ENCODE results near the gene SLC5A5. TPM values are rescaled to one million over a fixed set of nuclear protein-coding genes. Genes with fewer than 3 reads are reported as not detected.

The SLC5A5 gene
- total and polyA plus RNA-seq, 2 of the 8 experiments (the other 6 are each of a cell fraction or from before 2014, with no cell fraction given) = 1.5 to 1.8 TPM

- TF ChIP-seq, protein P1, sequence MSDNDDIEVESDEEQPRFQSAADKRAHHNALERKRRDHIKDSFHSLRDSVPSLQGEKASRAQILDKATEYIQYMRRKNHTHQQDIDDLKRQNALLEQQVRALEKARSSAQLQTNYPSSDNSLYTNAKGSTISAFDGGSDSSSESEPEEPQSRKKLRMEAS (IDR thresholded peaks at IDR 0.05) = peak; percentile 35
- TF ChIP-seq NANOG (IDR thresholded peaks at IDR 0.05; ENCODE audit: insufficient read depth, low read depth, low read length, poor library complexity, severe bottlenecking) (no peak), SP4 (IDR thresholded peaks at IDR 0.05; ENCODE audit: low read length) (no peak; the same call in 1 of the 2 replicates), EP300 (IDR thresholded peaks at IDR 0.05; ENCODE audit: borderline replicate concordance in 1 of 2, low read depth in 2 of 2, low read length in 2 of 2) (no peak), TAF1 (IDR thresholded peaks at IDR 0.05; ENCODE audit: low read depth, low read length) (peak; percentile 35; the same call in 1 of the 2 replicates), RBBP5 (IDR thresholded peaks at IDR 0.05; ENCODE audit: borderline replicate concordance, low read depth, low read length) (0 out of 2 replicates have a peak, but pooled peaks have one; percentile 5), POLR2AphosphoS5 (IDR thresholded peaks at IDR 0.05; ENCODE audit: low read depth, low read length) (peak; percentile 42; the same call in 1 of the 2 replicates)
These were observed 41.0 kb upstream of the SLC5A5 start (continued) for GRCh38 chr19:17830567-17831418.
